Measurements from ENCODE around the gene ANO4. TPM values are rescaled to one million over a fixed set of nuclear protein-coding genes. Genes with fewer than 3 reads are reported as not detected.

Gene ANO4
- total RNA-seq, 2 donors from 2014 or later, result 3.4 to 4.0 TPM

DNA sequence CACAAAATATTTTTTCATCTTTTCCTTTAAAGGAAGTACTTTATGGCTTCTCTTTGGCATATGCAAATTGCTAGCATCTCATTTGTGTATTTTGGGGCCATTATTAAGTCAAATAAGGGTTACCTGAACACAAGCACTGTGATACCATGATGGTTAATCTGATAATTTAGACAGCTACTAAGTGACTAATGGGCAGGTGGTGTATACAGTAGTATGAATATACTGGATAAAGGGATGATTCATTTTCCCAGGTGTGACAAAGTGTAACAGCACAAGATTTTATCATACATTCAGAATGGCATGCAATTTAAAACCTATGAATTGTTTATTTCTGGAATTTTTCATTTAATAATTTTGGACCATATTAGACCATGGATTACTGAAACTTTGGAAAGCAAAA lies 27.2 kb upstream of the ANO4 start:
- no peak overlapping the region for H3K27ac Mint-ChIP-seq

DNA sequence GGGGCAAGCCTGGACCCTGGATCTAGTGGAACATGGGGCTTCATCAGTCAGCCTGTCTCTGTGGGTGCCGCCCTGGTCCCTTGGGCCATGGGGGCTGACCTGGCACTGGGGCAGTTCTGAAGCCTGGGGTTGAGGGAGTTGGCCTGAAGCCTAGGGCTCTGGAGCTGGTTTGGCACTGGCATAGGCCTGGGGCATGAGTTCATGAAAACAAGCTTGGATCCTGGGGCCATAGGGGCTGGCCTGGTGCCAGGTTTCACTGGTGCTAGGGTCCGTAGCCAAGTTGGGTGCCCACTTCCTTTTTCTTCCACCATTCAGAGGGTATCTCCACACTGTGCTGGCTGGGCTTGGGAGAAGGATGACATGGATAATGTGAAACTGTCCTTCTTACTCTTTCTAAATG lies 26.6 kb upstream of the ANO4 start:
- Mint-ChIP-seq H3K4me1 (peaks cover 4% of the 10 kb centered on the region), H3K27ac (no peak overlapping the region), H3K4me3 (no peak overlapping the region), H3K9me3 (no peaks in the 10 kb centered on the region), H3K36me3 (ENCODE audit: low read depth) (no peaks in the 10 kb centered on the region), H3K27me3 (ENCODE audit: insufficient read depth) (no peaks in the 10 kb centered on the region)
- Histone ChIP-seq H3K27ac (ENCODE audit: low read depth, low read length) (no peak overlapping the region), H3K4me3 (ENCODE audit: low read length) (no peak overlapping the region), H3K36me3 (ENCODE audit: control insufficient read depth, insufficient read depth, low read length) (no peaks in the 10 kb centered on the region), H3K9ac (ENCODE audit: extremely low read depth, low read length, poor library complexity, severe bottlenecking) (no peak overlapping the region), H3K9me3 (ENCODE audit: control insufficient read depth, low read length) (no peaks in the 10 kb centered on the region), H3K27me3 (ENCODE audit: control insufficient read depth, insufficient read depth, low read length, poor library complexity, severe bottlenecking) (no peaks in the 10 kb centered on the region), H3K4me1 (ENCODE audit: control insufficient read depth, insufficient read depth, low read length) (no peaks in the 10 kb centered on the region)
- 98 to 100% methylated on average over 1 to 2 of the region's 2 CpGs for WGBS, 2 experiments (ENCODE audit: insufficient coverage in 1 of 2, insufficient read length in 1 of 2)
- no peak for DNase-seq
- TF ChIP-seq, protein P1, sequence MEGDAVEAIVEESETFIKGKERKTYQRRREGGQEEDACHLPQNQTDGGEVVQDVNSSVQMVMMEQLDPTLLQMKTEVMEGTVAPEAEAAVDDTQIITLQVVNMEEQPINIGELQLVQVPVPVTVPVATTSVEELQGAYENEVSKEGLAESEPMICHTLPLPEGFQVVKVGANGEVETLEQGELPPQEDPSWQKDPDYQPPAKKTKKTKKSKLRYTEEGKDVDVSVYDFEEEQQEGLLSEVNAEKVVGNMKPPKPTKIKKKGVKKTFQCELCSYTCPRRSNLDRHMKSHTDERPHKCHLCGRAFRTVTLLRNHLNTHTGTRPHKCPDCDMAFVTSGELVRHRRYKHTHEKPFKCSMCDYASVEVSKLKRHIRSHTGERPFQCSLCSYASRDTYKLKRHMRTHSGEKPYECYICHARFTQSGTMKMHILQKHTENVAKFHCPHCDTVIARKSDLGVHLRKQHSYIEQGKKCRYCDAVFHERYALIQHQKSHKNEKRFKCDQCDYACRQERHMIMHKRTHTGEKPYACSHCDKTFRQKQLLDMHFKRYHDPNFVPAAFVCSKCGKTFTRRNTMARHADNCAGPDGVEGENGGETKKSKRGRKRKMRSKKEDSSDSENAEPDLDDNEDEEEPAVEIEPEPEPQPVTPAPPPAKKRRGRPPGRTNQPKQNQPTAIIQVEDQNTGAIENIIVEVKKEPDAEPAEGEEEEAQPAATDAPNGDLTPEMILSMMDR (conservative IDR thresholded peaks at IDR 0.05), result no peak

More for the DNA sequence above, 27.2 kb upstream of the ANO4 start:
- TF ChIP-seq, protein P1 (conservative IDR thresholded peaks at IDR 0.05), result no peak
- H3K4me3 Mint-ChIP-seq, result no peak overlapping the region
- no peak for DNase-seq
- H3K4me3 ChIP-seq (ENCODE audit: low read length), result no peak overlapping the region
- H3K9ac ChIP-seq (ENCODE audit: extremely low read depth, low read length, poor library complexity, severe bottlenecking), result no peak overlapping the region
- H3K36me3 ChIP-seq (ENCODE audit: control insufficient read depth, insufficient read depth, low read length), result no peaks in the 10 kb centered on the region
- H3K27me3 ChIP-seq (ENCODE audit: control insufficient read depth, insufficient read depth, low read length, poor library complexity, severe bottlenecking), result no peaks in the 10 kb centered on the region
- H3K4me1 ChIP-seq (ENCODE audit: control insufficient read depth, insufficient read depth, low read length), result no peaks in the 10 kb centered on the region
- H3K27me3 Mint-ChIP-seq (ENCODE audit: insufficient read depth), result no peaks in the 10 kb centered on the region
- H3K36me3 Mint-ChIP-seq (ENCODE audit: low read depth), result no peaks in the 10 kb centered on the region
- H3K9me3 Mint-ChIP-seq, result no peaks in the 10 kb centered on the region
- no peak overlapping the region for H3K27ac ChIP-seq (ENCODE audit: low read depth, low read length)
- peaks cover 4% of the 10 kb centered on the region for H3K4me1 Mint-ChIP-seq
- no peaks in the 10 kb centered on the region for H3K9me3 ChIP-seq (ENCODE audit: control insufficient read depth, low read length)

DNA sequence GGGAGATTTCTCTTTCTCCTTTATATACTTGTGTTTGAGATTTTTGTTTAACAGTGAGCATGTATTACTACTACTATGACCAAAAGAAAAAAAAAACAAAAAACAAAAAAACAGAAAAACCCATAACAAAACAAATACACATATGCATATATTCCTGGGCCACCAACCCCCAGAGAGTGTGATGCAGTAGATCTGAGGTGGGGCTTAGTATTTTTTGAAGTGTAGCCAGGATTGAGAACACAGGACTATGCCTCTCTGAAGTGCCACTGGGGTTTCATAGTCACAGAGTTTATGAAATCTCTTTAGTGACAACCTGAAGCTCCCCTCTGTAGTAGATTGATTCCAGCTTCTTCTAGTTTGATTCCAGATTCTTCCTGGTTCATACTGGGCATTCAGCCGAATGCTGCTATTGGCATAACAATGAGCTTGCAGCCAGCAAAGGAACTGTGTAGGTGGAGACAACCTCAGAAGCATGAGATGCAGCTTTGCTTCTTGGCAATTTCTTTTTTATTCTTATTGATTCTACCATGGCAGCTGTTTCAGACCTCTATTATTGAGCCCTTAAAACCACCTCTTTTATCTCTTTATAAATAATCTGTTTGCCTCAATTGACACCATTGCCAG lies 15.5 kb upstream of the ANO4 start:
- no peak overlapping the region for H3K4me3 ChIP-seq (ENCODE audit: low read length)
- DNase-seq, result no peak
- TF ChIP-seq, protein P1 (conservative IDR thresholded peaks at IDR 0.05), result no peak
- Mint-ChIP-seq H3K9me3 (no peaks in the 10 kb centered on the region), H3K36me3 (ENCODE audit: low read depth) (no peaks in the 10 kb centered on the region), H3K4me3 (no peak overlapping the region), H3K27me3 (ENCODE audit: insufficient read depth) (no peaks in the 10 kb centered on the region), H3K27ac (no peak overlapping the region), H3K4me1 (peaks cover 9% of the 10 kb centered on the region)
- no peak overlapping the region for H3K27ac ChIP-seq (ENCODE audit: low read depth, low read length)
- 67 to 100% methylated on average over 1 of the region's 1 CpG for WGBS, 2 experiments (ENCODE audit: insufficient coverage in 1 of 2, insufficient read length in 1 of 2)
- H3K27me3 ChIP-seq (ENCODE audit: control insufficient read depth, insufficient read depth, low read length, poor library complexity, severe bottlenecking), result no peaks in the 10 kb centered on the region
- no peaks in the 10 kb centered on the region for H3K9me3 ChIP-seq (ENCODE audit: control insufficient read depth, low read length)
- H3K36me3 ChIP-seq (ENCODE audit: control insufficient read depth, insufficient read depth, low read length), result no peaks in the 10 kb centered on the region
- H3K9ac ChIP-seq (ENCODE audit: extremely low read depth, low read length, poor library complexity, severe bottlenecking), result no peak overlapping the region
- H3K4me1 ChIP-seq (ENCODE audit: control insufficient read depth, insufficient read depth, low read length), result peaks cover 7% of the 10 kb centered on the region

All from endodermal cell (in vitro differentiated cells).